Tibial nerve (tissue), 4 donors: ENCODE measurements around the gene TH. TPM values are rescaled to one million over a fixed set of nuclear protein-coding genes. Genes with fewer than 3 reads are reported as not detected.

ENCODE experiments used
- DNase-seq, 2 donors: peaks; one replicate each; pipeline ENCODE4 v3.0.0-alpha.2; 2019; ENCODE audit warnings: low spot score in 2 of 2
- H3K27ac ChIP-seq, 4 donors: fragments of 200-600 bp; sonication (generic) in 3 of 4; one replicate each; pipeline ENCODE4 v1.5.1; 2017 to 2019; ENCODE audit warnings: mild to moderate bottlenecking in 1 of 4
- H3K27me3 ChIP-seq, 2 donors: fragments of 200-600 bp; sonication (generic) in 1 of 2; one replicate each; pipeline versions ENCODE4 v1.5.1 to v1.6.0; 2017 to 2019
- H3K36me3 ChIP-seq, 3 donors: fragments of 200-600 bp; sonication (generic); one replicate each; pipeline ENCODE4 v1.5.1; 2018 to 2019
- H3K4me1 ChIP-seq, 4 donors: fragments of 200-600 bp; sonication (generic) in 3 of 4; one replicate each; pipeline ENCODE4 v1.5.1; 2017 to 2019
- H3K4me3 ChIP-seq, 4 donors: fragments of 200-600 bp; sonication (generic) in 3 of 4; one replicate each; pipeline ENCODE4 v1.5.1; 2017 to 2019; ENCODE audit warnings: mild to moderate bottlenecking in 1 of 4, moderate library complexity in 1 of 4
- H3K9me3 ChIP-seq, 4 donors: fragments of 200-600 bp; sonication (generic) in 3 of 4; one replicate each; pipeline ENCODE4 v1.5.1; 2017 to 2019
- CTCF ChIP-seq, 5 experiments: fragments of 200-600 bp in 3 of 5; fragments of 450-650 bp in 2 of 5; sonication (generic) in 3 of 5; IDR thresholded peaks; one replicate each; pipeline ENCODE4 v1.5.1; 2016 to 2019; ENCODE audit warnings: antibody characterized with exemption in 5 of 5, mild to moderate bottlenecking in 3 of 5, moderate library complexity in 2 of 5
- EP300 ChIP-seq, 2 donors: sonication (generic); formaldehyde crosslinking; IDR thresholded peaks; one replicate each; pipeline ENCODE4 v1.6.1; 2017; ENCODE audit warnings: antibody characterized with exemption in 2 of 2, mild to moderate bottlenecking in 1 of 2
- POLR2A ChIP-seq, 2 donors: fragments of 450-650 bp; IDR thresholded peaks; one replicate each; pipeline ENCODE4 v1.6.1; 2017; ENCODE audit warnings: antibody characterized with exemption in 2 of 2, mild to moderate bottlenecking in 2 of 2, moderate library complexity in 2 of 2
- WGBS, 2 donors: methylation state at CpG; one replicate each; pipeline ENCODE4 v1.1.5; 2018; 5-methylcytosine and 5-hydroxymethylcytosine counted together
- total RNA-seq, 4 donors: library from RNA; depleted of rRNA; stranded (reverse); fragments of >200 nt; gene quantifications; one replicate each; pipeline ENCODE4 v1.1.0, GENCODE V29; 2016

TH gene
- total RNA-seq, 4 donors from 2014 or later, result 1.3 TPM; not detected in 3

DNA sequence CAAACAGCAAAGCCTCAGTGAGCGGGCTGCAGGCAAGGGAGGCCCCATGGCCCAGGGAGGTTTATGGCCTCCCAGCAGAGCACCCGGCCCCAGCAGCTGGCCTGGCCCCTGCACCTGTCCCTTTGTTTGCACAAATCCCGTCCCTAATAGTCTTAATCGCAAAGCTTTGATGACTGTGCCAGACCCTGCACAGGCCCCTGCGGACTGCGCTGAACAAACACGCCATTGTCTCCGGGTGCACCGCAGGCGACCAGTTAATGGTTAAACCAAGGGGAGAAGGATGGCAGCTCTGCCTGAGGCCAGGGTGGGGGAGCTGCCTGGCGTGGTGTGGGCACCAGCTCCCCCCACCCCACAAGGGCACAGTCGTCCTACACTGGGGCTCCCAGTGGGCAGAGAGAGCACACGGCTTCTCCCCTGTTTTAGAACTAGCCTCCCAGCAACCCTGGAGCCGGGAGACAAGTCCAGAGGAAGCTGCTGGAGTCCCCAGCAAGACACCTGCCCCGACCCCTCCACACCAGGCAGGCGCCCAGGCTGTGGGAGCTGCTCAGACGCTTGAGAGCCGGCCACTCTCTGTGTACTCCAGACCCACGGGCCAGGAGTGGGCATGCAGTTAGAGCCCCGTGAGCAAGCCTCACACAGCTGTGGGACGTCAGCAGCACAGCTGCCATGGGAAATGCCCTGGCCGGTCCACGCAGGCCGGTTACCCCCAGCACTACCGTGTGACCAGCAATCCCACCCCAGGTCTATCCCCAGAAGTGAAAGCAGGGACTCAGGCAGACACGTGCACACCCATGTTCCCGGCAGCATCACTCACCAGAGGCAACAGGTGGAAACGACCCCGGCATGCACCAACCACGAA, 39.7 kb upstream of the TH start:
- DNase-seq, result no peak
- 56 to 72% methylated on average over 21 to 23 of the region's 30 CpGs for WGBS, 2 donors

DNA sequence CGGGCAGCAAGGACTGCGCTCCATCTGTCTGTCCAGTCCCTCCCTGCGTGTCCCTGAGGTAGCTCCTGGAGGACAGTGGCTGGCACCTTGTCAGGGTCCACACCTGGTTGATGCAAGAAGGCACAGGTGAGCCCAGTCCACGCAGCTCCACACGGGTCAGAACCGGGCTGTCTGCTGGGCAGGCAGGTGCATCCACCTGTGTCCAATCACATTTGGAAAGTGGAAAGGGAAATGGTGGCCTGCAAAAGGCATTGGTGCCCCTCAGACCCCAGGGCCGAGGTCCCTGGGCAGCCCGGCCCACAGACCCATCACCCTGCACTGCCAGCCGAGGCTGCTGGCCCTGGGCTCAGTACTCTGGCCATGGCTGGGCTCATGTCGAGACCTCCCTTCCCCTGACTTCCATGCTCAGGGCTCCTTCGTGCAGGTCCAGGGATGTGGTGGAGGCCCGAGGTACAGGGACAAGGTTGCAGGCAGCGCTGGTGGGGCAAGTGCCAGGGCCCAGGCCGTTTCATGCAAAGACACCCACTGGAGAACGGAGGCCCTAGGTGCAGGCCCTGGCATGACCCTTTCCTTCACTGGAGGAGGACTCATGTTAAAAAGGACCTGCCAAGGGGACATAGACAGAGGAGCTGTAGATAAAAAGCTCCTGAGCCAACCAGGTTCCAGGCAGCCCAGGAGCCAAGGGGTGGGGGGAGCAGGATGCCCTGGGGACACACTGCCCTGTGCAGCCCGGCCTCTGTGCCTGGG, 38.9 kb upstream of the TH start:
- peaks cover 0 to 10% (median 0%) of the 10 kb centered on the region in 4 donors for H3K9me3 ChIP-seq
- no peak for TF ChIP-seq CTCF (IDR thresholded peaks at IDR 0.05)
- TF ChIP-seq EP300 (IDR thresholded peaks at IDR 0.05), result no peak
- no peak for TF ChIP-seq POLR2A (IDR thresholded peaks at IDR 0.05)
- peaks cover 0 to 3% of the 10 kb centered on the region in 2 donors for H3K27me3 ChIP-seq
- 81 to 82% methylated on average over 8 to 9 of the region's 16 CpGs for WGBS, 2 donors
- H3K36me3 ChIP-seq, result no peaks in the 10 kb centered on the region
- H3K4me3 ChIP-seq, result no peak overlapping the region
- no peaks in the 10 kb centered on the region for H3K4me1 ChIP-seq
- DNase-seq, result peak in 1 of 2 donors; percentile 8
- no peak overlapping the region for H3K27ac ChIP-seq

More for the DNA sequence above, 39.7 kb upstream of the TH start:
- TF ChIP-seq CTCF (IDR thresholded peaks at IDR 0.05) (no peak), EP300 (IDR thresholded peaks at IDR 0.05) (no peak), POLR2A (IDR thresholded peaks at IDR 0.05) (no peak)
- H3K9me3 ChIP-seq, result peaks cover 0 to 10% (median 0%) of the 10 kb centered on the region in 4 donors
- H3K27me3 ChIP-seq, result peaks cover 0 to 3% of the 10 kb centered on the region in 2 donors
- no peak overlapping the region for H3K27ac ChIP-seq
- no peak overlapping the region for H3K4me3 ChIP-seq
- H3K36me3 ChIP-seq, result no peaks in the 10 kb centered on the region
- no peaks in the 10 kb centered on the region for H3K4me1 ChIP-seq

- no peak for TF ChIP-seq EP300 (IDR thresholded peaks at IDR 0.05)
- TF ChIP-seq CTCF (IDR thresholded peaks at IDR 0.05), result no peak
- TF ChIP-seq POLR2A (IDR thresholded peaks at IDR 0.05), result no peak
- H3K27ac ChIP-seq, result no peak overlapping the region
- no peak overlapping the region for H3K4me3 ChIP-seq
- no peaks in the 10 kb centered on the region for H3K36me3 ChIP-seq
- 69% methylated on average over 10 of the region's 12 CpGs; no CpG with 5 or more reads in 1 of the 2 donors for WGBS, 2 donors
- H3K27me3 ChIP-seq, result peaks cover 0 to 3% of the 10 kb centered on the region in 2 donors
- DNase-seq, result no peak
- H3K9me3 ChIP-seq, result peaks cover 0 to 10% (median 0%) of the 10 kb centered on the region in 4 donors
- H3K4me1 ChIP-seq, result no peaks in the 10 kb centered on the region
Measured at GRCh38 chr11:2209900-2210321, 38.3 kb upstream of the TH start.

DNA sequence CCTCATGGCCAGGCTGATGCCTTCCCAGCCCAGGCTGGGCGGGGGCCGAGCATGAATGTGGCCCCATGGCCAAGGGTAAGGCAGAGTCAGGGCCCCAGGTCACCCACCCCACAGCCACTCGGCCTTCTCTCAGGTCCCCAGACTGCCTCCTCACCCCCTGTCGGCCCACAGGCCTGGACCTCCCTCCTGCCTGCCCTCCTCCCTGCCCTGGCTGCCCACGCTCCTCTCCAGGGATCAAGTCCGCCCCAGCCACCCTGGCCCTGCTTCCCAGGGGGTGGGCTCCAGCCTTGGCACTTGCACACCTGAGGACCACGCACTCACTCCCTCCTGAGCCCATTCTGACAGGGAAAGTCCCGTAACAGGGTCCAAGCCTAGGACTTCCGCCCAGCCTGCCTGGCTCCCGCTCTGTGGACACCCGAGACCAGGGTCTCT, 37.8 kb upstream of the TH start:
- no peak for DNase-seq
- Histone ChIP-seq H3K36me3 (no peaks in the 10 kb centered on the region), H3K9me3 (peaks cover 0 to 10% (median 0%) of the 10 kb centered on the region in 4 donors), H3K4me3 (no peak overlapping the region), H3K4me1 (no peaks in the 10 kb centered on the region), H3K27me3 (peaks cover 0 to 3% of the 10 kb centered on the region in 2 donors), H3K27ac (no peak overlapping the region)
- 91 to 93% methylated on average over 8 to 9 of the region's 11 CpGs for WGBS, 2 donors
- TF ChIP-seq EP300 (IDR thresholded peaks at IDR 0.05), result no peak
- TF ChIP-seq POLR2A (IDR thresholded peaks at IDR 0.05), result no peak
- no peak for TF ChIP-seq CTCF (IDR thresholded peaks at IDR 0.05)
